Measurements from ENCODE around the gene STK36.

STK36 gene

GRCh38 chr2:218627939-218628338, 43.9 kb upstream of the STK36 start:
- H3K9ac ChIP-seq (ENCODE audit: low read length): no peak overlapping the region
- no peak overlapping the region for H2BK15ac ChIP-seq (ENCODE audit: low read depth, poor library complexity, severe bottlenecking)
- no peaks in the 10 kb centered on the region for H3K79me1 ChIP-seq (replicated peaks; ENCODE audit: low read length, poor library complexity, severe bottlenecking)
- no peak overlapping the region for H3K18ac ChIP-seq (ENCODE audit: low read depth in 1 of 2, low read length in 2 of 2)
- no peak overlapping the region for H3K23ac ChIP-seq (ENCODE audit: low read length in 2 of 2)
- no peak overlapping the region for H4K8ac ChIP-seq (ENCODE audit: low read length)
- H3K9me3 ChIP-seq (ENCODE audit: control insufficient read depth, low read length): no peaks in the 10 kb centered on the region
- no peaks in the 10 kb centered on the region for H3K27me3 ChIP-seq (ENCODE audit: control insufficient read depth in 1 of 2, insufficient read depth in 1 of 2, low read length in 2 of 2)
- no peak overlapping the region for H3K4ac ChIP-seq (ENCODE audit: low read depth in 1 of 2, low read length in 2 of 2)
- H2BK120ac ChIP-seq (ENCODE audit: low read depth, low read length): no peak overlapping the region
- no peak overlapping the region for H3K14ac ChIP-seq (ENCODE audit: low read length in 2 of 2)
- H2AFZ ChIP-seq (ENCODE audit: low read depth, low read length): no peak overlapping the region
- H3K27ac ChIP-seq (ENCODE audit: low read length, poor library complexity, severe bottlenecking): no peak overlapping the region
- H4K91ac ChIP-seq (ENCODE audit: low read length): no peak overlapping the region
- DNase-seq: no peak
- H3K4me2 ChIP-seq (ENCODE audit: low read length, poor library complexity, severe bottlenecking): no peak overlapping the region
- H2BK5ac ChIP-seq (ENCODE audit: low read depth, low read length, poor library complexity, severe bottlenecking): no peak overlapping the region
- no peak overlapping the region for H2AK5ac ChIP-seq (ENCODE audit: low read length, severe bottlenecking)
- no peaks in the 10 kb centered on the region for H3K4me1 ChIP-seq (ENCODE audit: control insufficient read depth, insufficient read depth, low read depth, low read length)
- H3K36me3 ChIP-seq (ENCODE audit: control insufficient read depth in 1 of 2, insufficient read depth in 2 of 2, low read depth in 1 of 2, low read length in 2 of 2): peaks cover 13 to 28% of the 10 kb centered on the region in 2 experiments
- H2BK12ac ChIP-seq (ENCODE audit: low read length in 2 of 2): no peak overlapping the region
- WGBS: 97% methylated on average over 4 of the region's 4 CpGs
- H3K4me3 ChIP-seq (ENCODE audit: insufficient read depth in 1 of 2, low read depth in 1 of 2, low read length in 2 of 2): no peak overlapping the region

GRCh38 chr2:218631837-218632236, 40.0 kb upstream of the STK36 start:
- no peaks in the 10 kb centered on the region for H3K79me1 ChIP-seq (replicated peaks; ENCODE audit: low read length, poor library complexity, severe bottlenecking)
- no peak overlapping the region for H3K23ac ChIP-seq (ENCODE audit: low read length in 2 of 2)
- H2AK5ac ChIP-seq (ENCODE audit: low read length, severe bottlenecking): no peak overlapping the region
- no peak overlapping the region for H2BK120ac ChIP-seq (ENCODE audit: low read depth, low read length)
- no peak overlapping the region for H3K4me2 ChIP-seq (ENCODE audit: low read length, poor library complexity, severe bottlenecking)
- H3K4me1 ChIP-seq (ENCODE audit: control insufficient read depth, insufficient read depth, low read depth, low read length): no peaks in the 10 kb centered on the region
- H2AFZ ChIP-seq (ENCODE audit: low read depth, low read length): no peak overlapping the region
- H3K9ac ChIP-seq (ENCODE audit: low read length): no peak overlapping the region
- H2BK15ac ChIP-seq (ENCODE audit: low read depth, poor library complexity, severe bottlenecking): no peak overlapping the region
- no peak overlapping the region for H3K4me3 ChIP-seq (ENCODE audit: insufficient read depth in 1 of 2, low read depth in 1 of 2, low read length in 2 of 2)
- no peaks in the 10 kb centered on the region for H3K9me3 ChIP-seq (ENCODE audit: control insufficient read depth, low read length)
- H4K8ac ChIP-seq (ENCODE audit: low read length): no peak overlapping the region
- no peak overlapping the region for H3K14ac ChIP-seq (ENCODE audit: low read length in 2 of 2)
- no peaks in the 10 kb centered on the region for H3K27me3 ChIP-seq (ENCODE audit: control insufficient read depth in 1 of 2, insufficient read depth in 1 of 2, low read length in 2 of 2)
- H3K4ac ChIP-seq (ENCODE audit: low read depth in 1 of 2, low read length in 2 of 2): no peak overlapping the region
- no peak overlapping the region for H2BK5ac ChIP-seq (ENCODE audit: low read depth, low read length, poor library complexity, severe bottlenecking)
- H4K91ac ChIP-seq (ENCODE audit: low read length): no peak overlapping the region
- H3K27ac ChIP-seq (ENCODE audit: low read length, poor library complexity, severe bottlenecking): no peak overlapping the region
- 80% methylated on average over 3 of the region's 4 CpGs for WGBS
- H2BK12ac ChIP-seq (ENCODE audit: low read length in 2 of 2): no peak overlapping the region
- H3K18ac ChIP-seq (ENCODE audit: low read depth in 1 of 2, low read length in 2 of 2): no peak overlapping the region
- H3K36me3 ChIP-seq (ENCODE audit: control insufficient read depth in 1 of 2, insufficient read depth in 2 of 2, low read depth in 1 of 2, low read length in 2 of 2): peaks cover 42 to 59% of the 10 kb centered on the region in 2 experiments
- no peak for DNase-seq

DNA sequence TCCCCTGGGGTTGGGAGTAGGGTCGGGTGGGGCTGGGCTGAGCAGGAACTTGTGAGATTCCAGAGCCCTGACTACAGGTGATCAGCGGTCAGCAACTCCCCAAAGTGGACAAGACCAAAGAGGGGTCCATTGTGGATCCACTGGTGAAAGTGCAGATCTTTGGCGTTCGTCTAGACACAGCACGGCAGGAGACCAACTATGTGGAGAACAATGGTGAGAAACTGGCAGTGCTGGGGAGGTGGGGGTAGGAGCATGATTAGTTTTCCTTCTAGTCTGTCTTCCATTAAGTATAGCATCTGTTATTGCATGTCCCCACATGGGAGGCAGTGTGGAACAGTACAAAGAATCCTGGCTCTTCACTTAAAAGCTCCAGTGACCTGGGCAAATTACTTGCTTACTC, 36.2 kb upstream of the STK36 start:
- Histone ChIP-seq H3K9ac (ENCODE audit: low read length) (no peak overlapping the region), H3K36me3 (ENCODE audit: control insufficient read depth in 1 of 2, insufficient read depth in 2 of 2, low read depth in 1 of 2, low read length in 2 of 2) (peaks cover 53 to 84% of the 10 kb centered on the region in 2 experiments), H3K27me3 (ENCODE audit: control insufficient read depth in 1 of 2, insufficient read depth in 1 of 2, low read length in 2 of 2) (no peaks in the 10 kb centered on the region), H3K4ac (ENCODE audit: low read depth in 1 of 2, low read length in 2 of 2) (no peak overlapping the region), H3K18ac (ENCODE audit: low read depth in 1 of 2, low read length in 2 of 2) (no peak overlapping the region), H2AK5ac (ENCODE audit: low read length, severe bottlenecking) (no peak overlapping the region), H2BK15ac (ENCODE audit: low read depth, poor library complexity, severe bottlenecking) (no peak overlapping the region), H2AFZ (ENCODE audit: low read depth, low read length) (no peak overlapping the region), H4K8ac (ENCODE audit: low read length) (no peak overlapping the region), H2BK120ac (ENCODE audit: low read depth, low read length) (no peak overlapping the region), H4K91ac (ENCODE audit: low read length) (no peak overlapping the region), H3K14ac (ENCODE audit: low read length in 2 of 2) (no peak overlapping the region), H3K27ac (ENCODE audit: low read length, poor library complexity, severe bottlenecking) (no peak overlapping the region), H3K4me3 (ENCODE audit: insufficient read depth in 1 of 2, low read depth in 1 of 2, low read length in 2 of 2) (no peak overlapping the region), H2BK5ac (ENCODE audit: low read depth, low read length, poor library complexity, severe bottlenecking) (no peak overlapping the region), H3K4me1 (ENCODE audit: control insufficient read depth, insufficient read depth, low read depth, low read length) (peaks cover 2% of the 10 kb centered on the region), H3K23ac (ENCODE audit: low read length in 2 of 2) (no peak overlapping the region), H3K9me3 (ENCODE audit: control insufficient read depth, low read length) (no peaks in the 10 kb centered on the region), H3K79me1 (replicated peaks; ENCODE audit: low read length, poor library complexity, severe bottlenecking) (peaks cover 16% of the 10 kb centered on the region), H3K4me2 (ENCODE audit: low read length, poor library complexity, severe bottlenecking) (no peak overlapping the region), H2BK12ac (ENCODE audit: low read length in 2 of 2) (no peak overlapping the region)
- DNase-seq: no peak
- 88% methylated on average over 5 of the region's 5 CpGs for WGBS

DNA sequence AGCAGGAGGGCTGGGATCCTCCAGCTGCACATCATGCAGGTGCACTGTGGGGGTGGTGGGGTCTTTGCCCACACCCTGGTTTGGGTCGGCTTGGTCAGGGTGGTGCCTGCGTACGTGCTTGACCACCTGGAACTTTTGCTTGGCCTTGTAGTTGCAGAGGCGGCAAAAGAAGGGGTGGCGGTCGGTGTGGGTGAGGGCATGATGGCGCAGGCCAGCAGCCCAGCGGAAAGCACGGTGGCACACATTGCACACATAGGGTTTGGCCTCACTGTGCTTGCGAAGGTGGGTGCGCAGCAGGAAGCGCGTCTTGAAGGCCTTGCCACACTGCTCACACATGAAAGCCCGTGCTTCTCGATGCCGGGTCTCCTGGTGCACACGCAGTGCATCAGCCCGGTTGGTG, 33.5 kb upstream of the STK36 start:
- H4K8ac ChIP-seq (ENCODE audit: low read length): no peak overlapping the region
- no peak overlapping the region for H3K4me3 ChIP-seq (ENCODE audit: insufficient read depth in 1 of 2, low read depth in 1 of 2, low read length in 2 of 2)
- H3K27ac ChIP-seq (ENCODE audit: low read length, poor library complexity, severe bottlenecking): no peak overlapping the region
- peaks cover 2% of the 10 kb centered on the region for H3K4me1 ChIP-seq (ENCODE audit: control insufficient read depth, insufficient read depth, low read depth, low read length)
- no peak overlapping the region for H2BK5ac ChIP-seq (ENCODE audit: low read depth, low read length, poor library complexity, severe bottlenecking)
- H3K9ac ChIP-seq (ENCODE audit: low read length): no peak overlapping the region
- no peak overlapping the region for H2BK120ac ChIP-seq (ENCODE audit: low read depth, low read length)
- H2AFZ ChIP-seq (ENCODE audit: low read depth, low read length): no peak overlapping the region
- H3K27me3 ChIP-seq (ENCODE audit: control insufficient read depth in 1 of 2, insufficient read depth in 1 of 2, low read length in 2 of 2): no peaks in the 10 kb centered on the region
- no peak overlapping the region for H2BK15ac ChIP-seq (ENCODE audit: low read depth, poor library complexity, severe bottlenecking)
- 99% methylated on average over 18 of the region's 18 CpGs for WGBS
- H3K9me3 ChIP-seq (ENCODE audit: control insufficient read depth, low read length): no peaks in the 10 kb centered on the region
- no peak overlapping the region for H3K4ac ChIP-seq (ENCODE audit: low read depth in 1 of 2, low read length in 2 of 2)
- DNase-seq: no peak
- H2BK12ac ChIP-seq (ENCODE audit: low read length in 2 of 2): no peak overlapping the region
- peak overlapping the region; percentile 2 for H4K91ac ChIP-seq (ENCODE audit: low read length)
- H2AK5ac ChIP-seq (ENCODE audit: low read length, severe bottlenecking): no peak overlapping the region
- no peak overlapping the region for H3K14ac ChIP-seq (ENCODE audit: low read length in 2 of 2)
- peaks cover 67 to 89% of the 10 kb centered on the region in 2 experiments for H3K36me3 ChIP-seq (ENCODE audit: control insufficient read depth in 1 of 2, insufficient read depth in 2 of 2, low read depth in 1 of 2, low read length in 2 of 2)
- peaks cover 30% of the 10 kb centered on the region for H3K79me1 ChIP-seq (replicated peaks; ENCODE audit: low read length, poor library complexity, severe bottlenecking)
- H3K4me2 ChIP-seq (ENCODE audit: low read length, poor library complexity, severe bottlenecking): no peak overlapping the region
- no peak overlapping the region for H3K18ac ChIP-seq (ENCODE audit: low read depth in 1 of 2, low read length in 2 of 2)
- H3K23ac ChIP-seq (ENCODE audit: low read length in 2 of 2): no peak overlapping the region
